HG03558 (cell line): ENCODE results near the gene CUEDC2.
"Not testable (repeated sequence)": the region's sequence is repeated elsewhere in the genome, so short reads cannot be mapped to it uniquely, and the experiment has no call there.

Source experiments
- ATAC-seq: cut with Tn5 transposase; IDR thresholded peaks from one replicate; pipeline ENCODE4 v1.9.1; 2021; ENCODE audit warnings: moderate number of reproducible peaks; ENCODE audit not compliant: unreplicated experiment; ENCODE audit errors: extremely low read depth

CUEDC2 gene

GRCh38 chr10:102455893-102456471 lies 23.6 kb upstream of the CUEDC2 start:
- no peak for ATAC-seq

GRCh38 chr10:102454662-102455487 lies 22.5 kb upstream of the CUEDC2 start:
- not testable (repeated sequence) for ATAC-seq

- no peak for ATAC-seq
Measured at GRCh38 chr10:102453502-102453901, 21.1 kb upstream of the CUEDC2 start.

GRCh38 chr10:102452672-102453340 lies 20.4 kb upstream of the CUEDC2 start:
- ATAC-seq, result no peak

- ATAC-seq, result no peak
Measured at GRCh38 chr10:102451105-102451969, 19.0 kb upstream of the CUEDC2 start, which contains the start of gene C10orf95. TSS of gene C10orf95 (minus strand) at chr10:102451543. CDS start at chr10:102451093, 450 bp downstream.

- peak; percentile 56 for ATAC-seq
Measured at GRCh38 chr10:102450374-102451104, 18.2 kb upstream of the CUEDC2 start.

GRCh38 chr10:102450124-102450373 lies 17.7 kb upstream of the CUEDC2 start:
- no peak for ATAC-seq

GRCh38 chr10:102449321-102450123 lies 17.1 kb upstream of the CUEDC2 start:
- ATAC-seq, result no peak

GRCh38 chr10:102444851-102445250 lies 12.5 kb upstream of the CUEDC2 start:
- no peak for ATAC-seq

- ATAC-seq, result no peak
Measured at GRCh38 chr10:102438374-102438773, 6.0 kb upstream of the CUEDC2 start.

- no peak for ATAC-seq
Measured at GRCh38 chr10:102437515-102437914, 5.1 kb upstream of the CUEDC2 start.

- ATAC-seq, result no peak
Measured at GRCh38 chr10:102436312-102436711, 3.9 kb upstream of the CUEDC2 start.

GRCh38 chr10:102435529-102436233 lies 3.3 kb upstream of the CUEDC2 start:
- ATAC-seq, result no peak

GRCh38 chr10:102435133-102435497 lies 2.7 kb upstream of the CUEDC2 start:
- ATAC-seq, result no peak

- no peak for ATAC-seq
Measured at GRCh38 chr10:102434394-102435132, 2.2 kb upstream of the CUEDC2 start.

GRCh38 chr10:102433619-102434046 lies 1.3 kb upstream of the CUEDC2 start:
- no peak for ATAC-seq

GRCh38 chr10:102431452-102432124 lies 786 bp downstream of the CUEDC2 start:
- no peak for ATAC-seq
